Activated T-cell treated with anti-CD3 and anti-CD28 coated beads, Interleukin-2, amount 50 U/mL, for 4 hours (primary cell): Measurements from ENCODE around the gene IRX4. TPM values are rescaled to one million over a fixed set of nuclear protein-coding genes. Genes with fewer than 3 reads are reported as not detected.

ENCODE experiments used
- ATAC-seq, 2 donors: fragments of 200-7000 bp; cut with Tn5 transposase; one replicate each; pipeline ENCODE4 v1.10.0; 2021
- DNase-seq: peaks from one replicate; pipeline ENCODE4 v3.0.0-alpha.2; 2020
- H3K27me3 Mint-ChIP-seq: one replicate; pipeline ENCODE4 v1.8.0; 2021; ENCODE audit warnings: low read depth, mixed read lengths
- H3K36me3 Mint-ChIP-seq: one replicate; pipeline ENCODE4 v1.8.0; 2022; ENCODE audit warnings: mixed read lengths; ENCODE audit not compliant: insufficient read depth
- H3K4me1 Mint-ChIP-seq: one replicate; pipeline ENCODE4 v1.8.0; 2021; ENCODE audit warnings: low read depth, mixed read lengths
- H3K4me3 Mint-ChIP-seq: one replicate; pipeline ENCODE4 v1.8.0; 2021; ENCODE audit warnings: mild to moderate bottlenecking, moderate library complexity, mixed read lengths
- H3K9me3 Mint-ChIP-seq: one replicate; pipeline ENCODE4 v1.8.0; 2021; ENCODE audit warnings: mixed read lengths
- total RNA-seq, 3 donors: library from RNA; stranded (reverse); gene quantifications; one replicate each; pipeline ENCODE4 v1.2.1, GENCODE V29; 2021

Gene IRX4
- not detected for total RNA-seq

- DNase-seq (no peak), ATAC-seq (no peak)
- Mint-ChIP-seq H3K27me3 (peaks cover 48% of the 10 kb centered on the region), H3K36me3 (no peaks in the 10 kb centered on the region), H3K4me1 (peaks cover 9% of the 10 kb centered on the region), H3K4me3 (no peak within 1 kb of the TSS), H3K9me3 (no peaks in the 10 kb centered on the region)
Observed at GRCh38 chr5:1882337-1883119, at the start of gene IRX4. Gene IRX4, minus strand, starts transcription at chr5:1882925. Its CDS starts 278 bp downstream, at chr5:1882647.

- H3K4me1 Mint-ChIP-seq, result no peaks in the 10 kb centered on the region
- no peaks in the 10 kb centered on the region for H3K36me3 Mint-ChIP-seq
- peaks cover 30% of the 10 kb centered on the region for H3K27me3 Mint-ChIP-seq
- H3K9me3 Mint-ChIP-seq, result no peaks in the 10 kb centered on the region
- ATAC-seq (no peak), DNase-seq (no peak)
- no peak overlapping the region for H3K4me3 Mint-ChIP-seq
Observed at GRCh38 chr5:1931604-1932231, 49.0 kb upstream of the IRX4 start.

- DNase-seq (no peak), ATAC-seq (peak in 1 of 2 donors; percentile 34)
- H3K4me3 Mint-ChIP-seq, result no peak overlapping the region
- no peaks in the 10 kb centered on the region for H3K9me3 Mint-ChIP-seq
- peaks cover 30% of the 10 kb centered on the region for H3K27me3 Mint-ChIP-seq
- H3K36me3 Mint-ChIP-seq, result no peaks in the 10 kb centered on the region
- no peaks in the 10 kb centered on the region for H3K4me1 Mint-ChIP-seq
Observed at GRCh38 chr5:1930880-1931603, 48.3 kb upstream of the IRX4 start.

GRCh38 chr5:1930501-1930879, 47.8 kb upstream of the IRX4 start:
- peaks cover 30% of the 10 kb centered on the region for H3K27me3 Mint-ChIP-seq
- no peaks in the 10 kb centered on the region for H3K9me3 Mint-ChIP-seq
- H3K36me3 Mint-ChIP-seq, result no peaks in the 10 kb centered on the region
- peak in 1 of 2 donors; percentile 14 for ATAC-seq
- no peaks in the 10 kb centered on the region for H3K4me1 Mint-ChIP-seq
- no peak for DNase-seq
- no peak overlapping the region for H3K4me3 Mint-ChIP-seq

GRCh38 chr5:1929108-1929991, 46.6 kb upstream of the IRX4 start:
- Mint-ChIP-seq H3K4me3 (no peak overlapping the region), H3K4me1 (no peaks in the 10 kb centered on the region), H3K36me3 (no peaks in the 10 kb centered on the region), H3K9me3 (no peaks in the 10 kb centered on the region), H3K27me3 (peaks cover 21% of the 10 kb centered on the region)
- ATAC-seq (no peak), DNase-seq (no peak)

GRCh38 chr5:1926471-1927341, 44.0 kb upstream of the IRX4 start:
- DNase-seq, result no peak
- H3K4me3 Mint-ChIP-seq, result no peak overlapping the region
- H3K4me1 Mint-ChIP-seq, result no peaks in the 10 kb centered on the region
- ATAC-seq, result no peak
- H3K36me3 Mint-ChIP-seq, result no peaks in the 10 kb centered on the region
- no peaks in the 10 kb centered on the region for H3K9me3 Mint-ChIP-seq
- H3K27me3 Mint-ChIP-seq, result peaks cover 12% of the 10 kb centered on the region

GRCh38 chr5:1926071-1926440, 43.3 kb upstream of the IRX4 start:
- DNase-seq, result no peak
- no peaks in the 10 kb centered on the region for H3K36me3 Mint-ChIP-seq
- no peak for ATAC-seq

GRCh38 chr5:1925111-1926070, 42.7 kb upstream of the IRX4 start:
- ATAC-seq, result no peak

More at GRCh38 chr5:1926071-1926440, 43.3 kb upstream of the IRX4 start:
- H3K4me1 Mint-ChIP-seq, result no peaks in the 10 kb centered on the region
- H3K9me3 Mint-ChIP-seq, result no peaks in the 10 kb centered on the region
- H3K27me3 Mint-ChIP-seq, result peaks cover 8% of the 10 kb centered on the region
- H3K4me3 Mint-ChIP-seq, result no peak overlapping the region

GRCh38 chr5:1923766-1924165, 41.0 kb upstream of the IRX4 start:
- Mint-ChIP-seq H3K4me3 (no peak overlapping the region), H3K4me1 (no peaks in the 10 kb centered on the region), H3K9me3 (no peaks in the 10 kb centered on the region), H3K27me3 (peaks cover 10% of the 10 kb centered on the region), H3K36me3 (no peaks in the 10 kb centered on the region)
- DNase-seq (no peak), ATAC-seq (no peak)

More at GRCh38 chr5:1925111-1926070, 42.7 kb upstream of the IRX4 start:
- Mint-ChIP-seq H3K4me1 (no peaks in the 10 kb centered on the region), H3K9me3 (no peaks in the 10 kb centered on the region), H3K36me3 (no peaks in the 10 kb centered on the region), H3K27me3 (peaks cover 8% of the 10 kb centered on the region), H3K4me3 (no peak overlapping the region)
- no peak for DNase-seq

- no peak for ATAC-seq
- Mint-ChIP-seq H3K36me3 (no peaks in the 10 kb centered on the region), H3K4me1 (no peaks in the 10 kb centered on the region), H3K4me3 (no peak overlapping the region), H3K27me3 (peaks cover 10% of the 10 kb centered on the region), H3K9me3 (no peaks in the 10 kb centered on the region)
- no peak for DNase-seq
Observed at GRCh38 chr5:1923341-1923740, 40.6 kb upstream of the IRX4 start.

- H3K4me3 Mint-ChIP-seq, result no peak overlapping the region
- ATAC-seq, result no peak
- no peaks in the 10 kb centered on the region for H3K9me3 Mint-ChIP-seq
- H3K36me3 Mint-ChIP-seq, result no peaks in the 10 kb centered on the region
- H3K4me1 Mint-ChIP-seq, result no peaks in the 10 kb centered on the region
- DNase-seq, result no peak
- peaks cover 10% of the 10 kb centered on the region for H3K27me3 Mint-ChIP-seq
Observed at GRCh38 chr5:1921711-1922110, 39.0 kb upstream of the IRX4 start.

GRCh38 chr5:1919750-1920149, 37.0 kb upstream of the IRX4 start:
- H3K9me3 Mint-ChIP-seq, result no peaks in the 10 kb centered on the region
- DNase-seq (no peak), ATAC-seq (no peak)
- peaks cover 13% of the 10 kb centered on the region for H3K27me3 Mint-ChIP-seq
- H3K4me1 Mint-ChIP-seq, result no peaks in the 10 kb centered on the region
- no peaks in the 10 kb centered on the region for H3K36me3 Mint-ChIP-seq
- no peak overlapping the region for H3K4me3 Mint-ChIP-seq
